Measurements from ENCODE around the gene LMF1. TPM values are rescaled to one million over a fixed set of nuclear protein-coding genes. Genes with fewer than 3 reads are reported as not detected.

The LMF1 gene
- total and polyA plus RNA-seq, 2 of the 13 experiments (the other 11 are each of a cell fraction or from before 2014, with no cell fraction given): 6.8 to 8.5 TPM

DNA sequence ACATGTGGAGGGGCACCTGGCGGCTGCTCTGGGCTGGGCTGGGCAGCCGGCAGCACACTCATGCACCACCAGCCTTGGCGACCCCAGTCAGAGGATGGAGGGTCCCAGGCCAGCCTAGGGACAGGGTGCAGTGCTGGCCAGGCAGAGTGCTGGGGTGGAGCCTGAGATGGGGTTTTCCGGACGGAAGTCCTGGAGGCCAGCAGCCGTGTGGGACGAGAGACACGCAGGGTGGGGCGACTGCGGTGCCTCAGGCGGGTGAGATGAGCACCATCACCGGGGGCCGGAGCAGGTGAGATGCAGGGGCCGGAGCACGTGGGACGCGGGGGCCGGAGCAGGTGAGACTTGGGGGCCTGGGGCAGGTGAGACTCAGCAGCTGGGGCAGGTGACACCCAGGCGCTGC lies 55.2 kb downstream of the LMF1 start:
- FAIRE-seq: no peak
- WGBS (ENCODE audit: low lambda C conversion rate): 84% methylated on average over 16 of the region's 19 CpGs
- DNase-seq (ENCODE audit: low spot score): no peak
- CTCF ChIA-PET (ENCODE audit: low intra/inter-chr PET ratio, low total read pairs): no interaction called here
- BruUV-seq (replicated peaks): no TSS peak
- Histone ChIP-seq H3K4me2 (ENCODE audit: low read depth, low read length) (no peak overlapping the region), H2AFZ (ENCODE audit: low read length) (no peak overlapping the region), H3K27me3 (ENCODE audit: control insufficient read depth in 1 of 2, insufficient read depth in 2 of 2, low read length in 2 of 2) (no peaks in the 10 kb centered on the region), H3K27ac (ENCODE audit: extremely low read length, insufficient read depth, low read length) (no peak overlapping the region), H3K4me1 (ENCODE audit: insufficient read depth, low read length) (peaks cover 25% of the 10 kb centered on the region), H3K9me3 (ENCODE audit: low read length) (no peaks in the 10 kb centered on the region), H3K9ac (ENCODE audit: insufficient read depth, low read depth, low read length) (no peak overlapping the region), H3K36me3 (replicated peaks in 1 of 2; ENCODE audit: control insufficient read depth in 1 of 2, insufficient read depth in 2 of 2, low read length in 2 of 2) (no peaks in the 10 kb centered on the region), H3K79me2 (ENCODE audit: insufficient read depth, low read length) (no peaks in the 10 kb centered on the region), H4K20me1 (ENCODE audit: insufficient read depth, low read length) (peaks cover 4% of the 10 kb centered on the region; the same call in 1 of the 2 replicates), H3K4me3 (replicated peaks in 1 of 3; ENCODE audit: insufficient read depth in 1 of 3, low read depth in 2 of 3, low read length in 3 of 3) (no peak overlapping the region)
- in situ Hi-C loops (cut with HindIII; ENCODE audit: extremely low pct_ligation_motif_present, low pct_unique_long_range_greater_than_20kb): no loop called here
- ATAC-seq: no peak
- POLR2A ChIA-PET: no interaction called here
- TF ChIP-seq, protein P1, sequence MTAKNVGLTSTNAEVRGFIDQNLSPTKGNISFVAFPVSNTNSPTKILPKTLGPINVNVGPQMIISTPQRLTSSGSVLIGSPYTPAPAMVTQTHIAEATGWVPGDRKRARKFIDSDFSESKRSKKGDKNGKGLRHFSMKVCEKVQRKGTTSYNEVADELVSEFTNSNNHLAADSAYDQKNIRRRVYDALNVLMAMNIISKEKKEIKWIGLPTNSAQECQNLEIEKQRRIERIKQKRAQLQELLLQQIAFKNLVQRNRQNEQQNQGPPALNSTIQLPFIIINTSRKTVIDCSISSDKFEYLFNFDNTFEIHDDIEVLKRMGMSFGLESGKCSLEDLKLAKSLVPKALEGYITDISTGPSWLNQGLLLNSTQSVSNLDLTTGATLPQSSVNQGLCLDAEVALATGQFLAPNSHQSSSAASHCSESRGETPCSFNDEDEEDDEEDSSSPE (CRISPR knock-in tag; IDR thresholded peaks at IDR 0.05): no peak
- TF ChIP-seq, protein P2, sequence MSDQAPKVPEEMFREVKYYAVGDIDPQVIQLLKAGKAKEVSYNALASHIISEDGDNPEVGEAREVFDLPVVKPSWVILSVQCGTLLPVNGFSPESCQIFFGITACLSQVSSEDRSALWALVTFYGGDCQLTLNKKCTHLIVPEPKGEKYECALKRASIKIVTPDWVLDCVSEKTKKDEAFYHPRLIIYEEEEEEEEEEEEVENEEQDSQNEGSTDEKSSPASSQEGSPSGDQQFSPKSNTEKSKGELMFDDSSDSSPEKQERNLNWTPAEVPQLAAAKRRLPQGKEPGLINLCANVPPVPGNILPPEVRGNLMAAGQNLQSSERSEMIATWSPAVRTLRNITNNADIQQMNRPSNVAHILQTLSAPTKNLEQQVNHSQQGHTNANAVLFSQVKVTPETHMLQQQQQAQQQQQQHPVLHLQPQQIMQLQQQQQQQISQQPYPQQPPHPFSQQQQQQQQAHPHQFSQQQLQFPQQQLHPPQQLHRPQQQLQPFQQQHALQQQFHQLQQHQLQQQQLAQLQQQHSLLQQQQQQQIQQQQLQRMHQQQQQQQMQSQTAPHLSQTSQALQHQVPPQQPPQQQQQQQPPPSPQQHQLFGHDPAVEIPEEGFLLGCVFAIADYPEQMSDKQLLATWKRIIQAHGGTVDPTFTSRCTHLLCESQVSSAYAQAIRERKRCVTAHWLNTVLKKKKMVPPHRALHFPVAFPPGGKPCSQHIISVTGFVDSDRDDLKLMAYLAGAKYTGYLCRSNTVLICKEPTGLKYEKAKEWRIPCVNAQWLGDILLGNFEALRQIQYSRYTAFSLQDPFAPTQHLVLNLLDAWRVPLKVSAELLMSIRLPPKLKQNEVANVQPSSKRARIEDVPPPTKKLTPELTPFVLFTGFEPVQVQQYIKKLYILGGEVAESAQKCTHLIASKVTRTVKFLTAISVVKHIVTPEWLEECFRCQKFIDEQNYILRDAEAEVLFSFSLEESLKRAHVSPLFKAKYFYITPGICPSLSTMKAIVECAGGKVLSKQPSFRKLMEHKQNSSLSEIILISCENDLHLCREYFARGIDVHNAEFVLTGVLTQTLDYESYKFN (CRISPR knock-in tag; conservative IDR thresholded peaks at IDR 0.05): no peak
- TF ChIP-seq MXD4 (CRISPR knock-in tag; IDR thresholded peaks at IDR 0.05) (no peak), TOPORS (CRISPR knock-in tag; IDR thresholded peaks at IDR 0.05) (no peak), BRCA1 (CRISPR knock-in tag; IDR thresholded peaks at IDR 0.05) (no peak), TRIM24 (CRISPR knock-in tag; IDR thresholded peaks at IDR 0.05) (no peak), SP4 (CRISPR knock-in tag; IDR thresholded peaks at IDR 0.05) (no peak), AGO1 (IDR thresholded peaks at IDR 0.05; ENCODE audit: low read depth, low read length, poor library complexity, severe bottlenecking) (no peak), FLYWCH1 (CRISPR knock-in tag; IDR thresholded peaks at IDR 0.05) (no peak), PRMT3 (CRISPR knock-in tag; IDR thresholded peaks at IDR 0.05; ENCODE audit: borderline replicate concordance, low read depth) (no peak), SPEN (CRISPR knock-in tag; IDR thresholded peaks at IDR 0.05; ENCODE audit: low read depth) (no peak), ZSCAN20 (CRISPR knock-in tag; IDR thresholded peaks at IDR 0.05; ENCODE audit: borderline replicate concordance) (no peak), CBX1 (IDR thresholded peaks at IDR 0.05; ENCODE audit: low read depth) (no peak), HOXD1 (CRISPR knock-in tag; IDR thresholded peaks at IDR 0.05) (no peak), SALL2 (CRISPR knock-in tag; IDR thresholded peaks at IDR 0.05) (no peak)
- TF ChIP-seq, protein P3, sequence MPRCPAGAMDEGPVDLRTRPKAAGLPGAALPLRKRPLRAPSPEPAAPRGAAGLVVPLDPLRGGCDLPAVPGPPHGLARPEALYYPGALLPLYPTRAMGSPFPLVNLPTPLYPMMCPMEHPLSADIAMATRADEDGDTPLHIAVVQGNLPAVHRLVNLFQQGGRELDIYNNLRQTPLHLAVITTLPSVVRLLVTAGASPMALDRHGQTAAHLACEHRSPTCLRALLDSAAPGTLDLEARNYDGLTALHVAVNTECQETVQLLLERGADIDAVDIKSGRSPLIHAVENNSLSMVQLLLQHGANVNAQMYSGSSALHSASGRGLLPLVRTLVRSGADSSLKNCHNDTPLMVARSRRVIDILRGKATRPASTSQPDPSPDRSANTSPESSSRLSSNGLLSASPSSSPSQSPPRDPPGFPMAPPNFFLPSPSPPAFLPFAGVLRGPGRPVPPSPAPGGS (CRISPR knock-in tag; IDR thresholded peaks at IDR 0.05): no peak
- TF ChIP-seq, protein P4, sequence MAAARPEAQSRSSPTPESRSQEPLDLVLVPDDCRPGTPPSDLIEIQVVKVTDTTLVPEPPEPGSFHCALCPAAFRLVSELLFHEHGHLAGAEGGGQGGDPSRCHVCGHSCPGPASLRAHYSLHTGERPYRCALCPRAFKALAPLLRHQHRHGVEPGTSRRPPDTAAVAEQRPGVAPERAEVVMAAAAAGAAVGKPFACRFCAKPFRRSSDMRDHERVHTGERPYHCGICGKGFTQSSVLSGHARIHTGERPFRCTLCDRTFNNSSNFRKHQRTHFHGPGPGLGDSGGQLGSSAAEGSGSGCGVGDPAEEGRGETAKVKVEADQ (CRISPR knock-in tag; IDR thresholded peaks at IDR 0.05; ENCODE audit: borderline replicate concordance): no peak
- TF ChIP-seq, protein P5, sequence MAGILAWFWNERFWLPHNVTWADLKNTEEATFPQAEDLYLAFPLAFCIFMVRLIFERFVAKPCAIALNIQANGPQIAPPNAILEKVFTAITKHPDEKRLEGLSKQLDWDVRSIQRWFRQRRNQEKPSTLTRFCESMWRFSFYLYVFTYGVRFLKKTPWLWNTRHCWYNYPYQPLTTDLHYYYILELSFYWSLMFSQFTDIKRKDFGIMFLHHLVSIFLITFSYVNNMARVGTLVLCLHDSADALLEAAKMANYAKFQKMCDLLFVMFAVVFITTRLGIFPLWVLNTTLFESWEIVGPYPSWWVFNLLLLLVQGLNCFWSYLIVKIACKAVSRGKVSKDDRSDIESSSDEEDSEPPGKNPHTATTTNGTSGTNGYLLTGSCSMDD (CRISPR knock-in tag; IDR thresholded peaks at IDR 0.05): no peak
- intact Hi-C loops (cut with micrococcal nuclease; ENCODE audit: unreplicated experiment): no loop called here

Measured in HepG2 (cell line).